AG04449 (cell line): ENCODE data around the gene HS3ST4.

Source experiments
- CTCF ChIA-PET: fragments of 350-600 bp; formaldehyde crosslinking; extraction: SDS; loops from one replicate; lab custom pipeline; 2021; ENCODE audit warnings: antibody characterized with exemption; lab: Yijun Ruan, JAX
- POLR2A ChIA-PET: fragments of 400-600, 350-600 bp; formaldehyde crosslinking; extraction: SDS; loops from one replicate; lab custom pipeline; 2020; ENCODE audit warnings: antibody characterized with exemption, inconsistent platforms; lab: Yijun Ruan, JAX
- DNase-seq: peaks from one replicate; pipeline ENCODE4 v3.0.0-alpha.2; 2010; ENCODE audit warnings: low read depth, low spot score
- H3K4me3 ChIP-seq: 2 replicates; pipeline ENCODE4 v1.5.1; 2011; ENCODE audit warnings: low read depth, mild to moderate bottlenecking, control low read depth, low read length
- TF ChIP-seq, protein P1 (sequence below): IDR thresholded peaks from one replicate; pipeline ENCODE4 v1.5.1; 2011; ENCODE audit warnings: mild to moderate bottlenecking, moderate library complexity, low read length, control low read depth, inconsistent platforms; ENCODE audit not compliant: insufficient read depth; ENCODE audit errors: missing control alignments

The HS3ST4 gene

DNA sequence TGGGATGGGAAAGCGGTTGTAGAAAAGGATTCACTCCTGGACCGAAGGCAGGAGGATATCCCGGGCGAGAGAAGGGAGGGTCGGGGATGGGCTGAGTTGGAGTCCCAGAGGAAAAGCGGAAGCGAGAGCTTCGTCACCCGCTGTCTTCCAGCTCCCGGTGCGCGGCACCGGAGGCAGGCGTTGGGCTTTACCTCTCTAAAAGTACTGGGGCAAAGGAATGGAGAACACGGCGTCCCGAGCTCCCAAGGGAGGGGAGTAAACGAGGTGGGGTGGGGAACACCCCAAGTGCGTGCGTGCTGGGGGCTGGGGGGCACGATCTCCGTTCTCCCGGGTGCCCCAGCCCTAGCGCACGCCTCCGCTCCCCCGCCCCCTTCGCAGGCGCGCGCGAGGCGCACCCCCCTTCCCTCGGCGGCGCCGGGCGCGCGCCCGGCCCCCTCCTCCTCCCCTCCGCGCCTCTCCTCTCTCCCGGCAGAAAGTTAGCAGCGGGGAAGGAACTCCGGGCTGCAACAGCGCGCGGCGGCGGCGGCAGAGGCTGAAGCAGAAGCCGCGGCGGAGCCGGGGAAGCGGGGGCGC is at the start of gene HS3ST4:
Gene HS3ST4 (plus strand): TSS at position 441 of the 573 bp plus-strand sequence.
- POLR2A ChIA-PET, result no interaction called here
- DNase-seq, result no peak
- CTCF ChIA-PET, result no interaction called here
- H3K4me3 ChIP-seq, result no peak within 1 kb of the TSS
- TF ChIP-seq, protein P1, sequence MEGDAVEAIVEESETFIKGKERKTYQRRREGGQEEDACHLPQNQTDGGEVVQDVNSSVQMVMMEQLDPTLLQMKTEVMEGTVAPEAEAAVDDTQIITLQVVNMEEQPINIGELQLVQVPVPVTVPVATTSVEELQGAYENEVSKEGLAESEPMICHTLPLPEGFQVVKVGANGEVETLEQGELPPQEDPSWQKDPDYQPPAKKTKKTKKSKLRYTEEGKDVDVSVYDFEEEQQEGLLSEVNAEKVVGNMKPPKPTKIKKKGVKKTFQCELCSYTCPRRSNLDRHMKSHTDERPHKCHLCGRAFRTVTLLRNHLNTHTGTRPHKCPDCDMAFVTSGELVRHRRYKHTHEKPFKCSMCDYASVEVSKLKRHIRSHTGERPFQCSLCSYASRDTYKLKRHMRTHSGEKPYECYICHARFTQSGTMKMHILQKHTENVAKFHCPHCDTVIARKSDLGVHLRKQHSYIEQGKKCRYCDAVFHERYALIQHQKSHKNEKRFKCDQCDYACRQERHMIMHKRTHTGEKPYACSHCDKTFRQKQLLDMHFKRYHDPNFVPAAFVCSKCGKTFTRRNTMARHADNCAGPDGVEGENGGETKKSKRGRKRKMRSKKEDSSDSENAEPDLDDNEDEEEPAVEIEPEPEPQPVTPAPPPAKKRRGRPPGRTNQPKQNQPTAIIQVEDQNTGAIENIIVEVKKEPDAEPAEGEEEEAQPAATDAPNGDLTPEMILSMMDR, result no peak

DNA sequence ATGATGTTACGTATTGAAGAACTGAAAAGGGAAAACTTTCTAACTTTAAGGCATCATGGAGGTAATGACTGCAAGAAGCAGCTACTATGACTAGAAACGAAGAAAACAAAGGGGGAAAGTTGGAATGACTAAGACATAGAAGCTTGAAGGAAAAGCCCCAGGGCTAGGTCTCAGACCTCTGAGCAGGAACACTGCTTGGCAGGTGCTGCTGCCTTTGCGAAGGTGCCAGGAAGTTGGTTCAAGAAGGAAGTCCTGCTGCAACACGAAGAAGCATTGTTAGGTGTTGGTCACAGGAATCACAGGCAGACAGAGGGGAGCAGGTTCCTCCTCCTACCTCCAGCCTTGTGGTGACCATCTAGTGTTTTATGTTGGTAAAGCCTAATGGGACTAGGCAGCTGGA is 48.1 kb upstream of the HS3ST4 start:
- no peak for DNase-seq
- TF ChIP-seq, protein P1, result no peak
- POLR2A ChIA-PET, result no interaction called here
- CTCF ChIA-PET, result no interaction called here
- no peak overlapping the region for H3K4me3 ChIP-seq

DNA sequence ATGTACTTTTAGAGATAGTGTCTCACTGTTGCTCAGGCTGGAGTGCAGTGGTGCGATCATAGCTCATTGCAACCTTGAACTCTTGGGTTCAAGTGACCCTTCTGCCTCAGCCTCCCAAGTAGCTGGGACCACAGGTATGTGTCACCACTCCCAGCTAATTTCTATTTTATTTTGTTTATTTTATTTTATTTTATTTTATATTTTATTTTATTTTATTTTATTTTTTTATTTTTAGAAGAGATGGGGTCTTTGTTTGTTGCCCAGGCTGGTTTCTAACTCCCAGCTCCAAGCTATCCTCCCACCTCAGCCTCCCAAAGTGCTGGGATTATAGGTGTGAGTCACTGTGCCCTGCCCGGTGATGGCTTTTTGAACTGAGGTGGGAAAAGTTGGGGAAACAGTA is 35.1 kb upstream of the HS3ST4 start:
- ChIA-PET CTCF (no interaction called here), POLR2A (no interaction called here)
- TF ChIP-seq, protein P1, result no peak
- H3K4me3 ChIP-seq, result no peak overlapping the region
- no peak for DNase-seq

- TF ChIP-seq, protein P1, result no peak
- DNase-seq, result no peak
- no peak overlapping the region for H3K4me3 ChIP-seq
- ChIA-PET POLR2A (no interaction called here), CTCF (no interaction called here)
Measured at GRCh38 chr16:25676820-25677219, 14.9 kb upstream of the HS3ST4 start.

GRCh38 chr16:25679511-25679910 is 12.2 kb upstream of the HS3ST4 start:
- H3K4me3 ChIP-seq, result no peak overlapping the region
- TF ChIP-seq, protein P1, result no peak
- no peak for DNase-seq
- ChIA-PET CTCF (no interaction called here), POLR2A (no interaction called here)

DNA sequence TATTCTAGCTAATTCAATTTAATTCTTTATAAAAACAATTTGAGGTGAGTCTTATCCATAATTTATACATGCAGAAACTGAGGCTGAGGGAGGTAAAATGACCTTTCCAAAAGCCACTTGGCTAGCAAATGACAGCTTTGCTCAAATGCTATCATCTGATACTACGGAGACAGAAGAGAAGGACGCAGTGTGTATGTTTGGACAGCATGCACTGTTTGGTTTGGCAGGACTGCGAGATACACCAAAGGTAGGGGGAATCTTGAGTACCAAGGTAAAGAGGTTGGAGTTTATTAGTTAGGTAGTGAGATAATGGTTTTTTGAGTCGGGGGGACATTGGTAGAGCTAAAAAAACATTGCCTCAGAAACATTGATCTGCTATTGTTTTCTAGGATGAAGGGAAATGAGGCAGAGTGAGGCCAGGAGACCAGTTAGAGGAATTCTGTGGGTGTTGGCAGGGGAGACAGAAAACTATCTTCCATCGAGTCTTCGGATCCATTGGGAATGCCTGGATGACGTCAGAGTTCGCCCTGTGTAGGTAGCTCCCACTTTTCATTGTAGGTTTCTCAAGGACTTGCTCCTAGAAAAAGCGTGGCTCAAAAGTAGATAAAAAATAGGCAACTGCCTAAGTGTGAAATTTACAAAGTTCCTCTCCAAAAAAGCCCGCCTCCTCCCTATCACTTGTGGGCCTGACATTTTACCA is 2.5 kb upstream of the HS3ST4 start:
- no peak for DNase-seq
- POLR2A ChIA-PET, result no interaction called here
- CTCF ChIA-PET, result no interaction called here
- TF ChIP-seq, protein P1, result no peak
- H3K4me3 ChIP-seq, result no peak overlapping the region
